H1 (cell line): Measurements from ENCODE around the gene IQGAP1.

Experiments
- CEBPB ChIP-seq: IDR thresholded peaks from 2 replicates; pipeline ENCODE4 v1.6.1; 2012; ENCODE audit warnings: low read depth, low read length
- CHD1 ChIP-seq: IDR thresholded peaks from 2 replicates; pipeline ENCODE4 v1.6.1; 2012; ENCODE audit warnings: low read depth, low read length, improper control_type of control experiment
- HDAC6 ChIP-seq: IDR thresholded peaks from one replicate; pipeline ENCODE4 v1.7.1; 2012; ENCODE audit warnings: low read depth, mild to moderate bottlenecking, inconsistent platforms, low read length, moderate library complexity
- POLR2AphosphoS5 ChIP-seq: IDR thresholded peaks from 2 replicates; pipeline ENCODE4 v1.6.1; 2011; ENCODE audit warnings: low read depth, low read length
- RAD21 ChIP-seq, 2 experiments: IDR thresholded peaks in 1 of 2; conservative IDR thresholded peaks in 1 of 2; 2 replicates each; pipeline ENCODE4 v1.6.1; 2011; ENCODE audit warnings: low read depth in 2 of 2, low read length in 2 of 2, improper control_type of control experiment in 1 of 2, inconsistent platforms in 1 of 2, mild to moderate bottlenecking in 1 of 2, moderate library complexity in 1 of 2
- TAF1 ChIP-seq: IDR thresholded peaks from 2 replicates; pipeline ENCODE4 v1.6.1; 2011; ENCODE audit warnings: mild to moderate bottlenecking, low read depth, low read length
- TF ChIP-seq, protein P1 (sequence below), 3 experiments: IDR thresholded peaks; 1 replicate in 2 of 3; 2 replicates in 1 of 3; pipeline versions ENCODE4 v1.5.1 to v1.6.1; 2011; ENCODE audit warnings: low read length in 3 of 3, mild to moderate bottlenecking in 3 of 3, inconsistent platforms in 2 of 3, low read depth in 1 of 3, moderate library complexity in 1 of 3; ENCODE audit not compliant: insufficient read depth in 1 of 3; ENCODE audit errors: control extremely low read depth in 1 of 3

DNA sequence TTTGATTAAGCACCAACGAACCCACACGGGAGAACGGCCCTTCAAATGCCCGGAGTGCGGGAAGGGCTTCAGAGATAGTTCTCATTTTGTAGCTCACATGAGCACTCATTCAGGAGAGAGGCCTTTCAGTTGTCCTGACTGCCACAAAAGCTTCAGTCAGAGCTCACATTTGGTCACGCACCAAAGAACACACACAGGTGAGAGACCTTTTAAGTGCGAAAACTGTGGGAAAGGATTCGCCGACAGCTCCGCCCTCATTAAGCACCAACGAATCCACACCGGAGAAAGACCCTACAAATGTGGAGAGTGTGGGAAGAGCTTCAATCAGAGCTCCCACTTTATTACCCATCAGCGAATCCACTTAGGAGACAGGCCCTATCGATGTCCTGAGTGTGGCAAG lies 27.3 kb upstream of the IQGAP1 start:
- no peak for TF ChIP-seq TAF1
- TF ChIP-seq HDAC6, result no peak
- no peak for TF ChIP-seq CEBPB
- TF ChIP-seq POLR2AphosphoS5, result no peak
- TF ChIP-seq, protein P1, sequence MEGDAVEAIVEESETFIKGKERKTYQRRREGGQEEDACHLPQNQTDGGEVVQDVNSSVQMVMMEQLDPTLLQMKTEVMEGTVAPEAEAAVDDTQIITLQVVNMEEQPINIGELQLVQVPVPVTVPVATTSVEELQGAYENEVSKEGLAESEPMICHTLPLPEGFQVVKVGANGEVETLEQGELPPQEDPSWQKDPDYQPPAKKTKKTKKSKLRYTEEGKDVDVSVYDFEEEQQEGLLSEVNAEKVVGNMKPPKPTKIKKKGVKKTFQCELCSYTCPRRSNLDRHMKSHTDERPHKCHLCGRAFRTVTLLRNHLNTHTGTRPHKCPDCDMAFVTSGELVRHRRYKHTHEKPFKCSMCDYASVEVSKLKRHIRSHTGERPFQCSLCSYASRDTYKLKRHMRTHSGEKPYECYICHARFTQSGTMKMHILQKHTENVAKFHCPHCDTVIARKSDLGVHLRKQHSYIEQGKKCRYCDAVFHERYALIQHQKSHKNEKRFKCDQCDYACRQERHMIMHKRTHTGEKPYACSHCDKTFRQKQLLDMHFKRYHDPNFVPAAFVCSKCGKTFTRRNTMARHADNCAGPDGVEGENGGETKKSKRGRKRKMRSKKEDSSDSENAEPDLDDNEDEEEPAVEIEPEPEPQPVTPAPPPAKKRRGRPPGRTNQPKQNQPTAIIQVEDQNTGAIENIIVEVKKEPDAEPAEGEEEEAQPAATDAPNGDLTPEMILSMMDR (IDR thresholded peaks at IDR 0.05; ENCODE audit: control extremely low read depth in 1 of 3, insufficient read depth in 1 of 3, low read depth in 1 of 3, low read length in 3 of 3), result no peak
- no peak for TF ChIP-seq RAD21 (IDR thresholded peaks at IDR 0.05 in 1 of 2, conservative IDR thresholded peaks at IDR 0.05 in 1 of 2; ENCODE audit: low read depth in 2 of 2, low read length in 2 of 2)
- TF ChIP-seq CHD1, result no peak
